ENCODE measurements around the gene ARFGAP3. TPM values are rescaled to one million over a fixed set of nuclear protein-coding genes. Genes with fewer than 3 reads are reported as not detected.

The ARFGAP3 gene
- total RNA-seq, 2 donors from 2014 or later: 20.5 to 36.9 TPM

DNA sequence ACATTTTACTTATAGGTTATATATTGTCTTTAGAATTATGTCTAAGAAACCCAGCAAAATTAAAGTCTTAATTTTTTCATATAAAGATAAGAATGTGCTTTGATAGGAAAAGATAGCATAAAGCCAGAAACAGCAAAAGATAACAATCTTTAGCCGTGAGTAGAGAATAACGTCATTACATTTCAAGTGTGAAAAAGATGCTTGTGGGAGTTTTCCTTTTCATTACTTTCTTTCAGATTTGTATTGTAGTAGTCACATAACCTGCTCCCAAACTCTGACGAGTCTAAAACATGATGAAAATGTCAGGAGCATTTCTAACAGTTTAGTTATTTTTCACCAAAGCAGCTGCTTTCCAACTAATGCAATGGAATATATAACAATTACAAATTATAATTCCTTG, 31.3 kb downstream of the ARFGAP3 start:
- no peak for DNase-seq
- TF ChIP-seq, protein P1, sequence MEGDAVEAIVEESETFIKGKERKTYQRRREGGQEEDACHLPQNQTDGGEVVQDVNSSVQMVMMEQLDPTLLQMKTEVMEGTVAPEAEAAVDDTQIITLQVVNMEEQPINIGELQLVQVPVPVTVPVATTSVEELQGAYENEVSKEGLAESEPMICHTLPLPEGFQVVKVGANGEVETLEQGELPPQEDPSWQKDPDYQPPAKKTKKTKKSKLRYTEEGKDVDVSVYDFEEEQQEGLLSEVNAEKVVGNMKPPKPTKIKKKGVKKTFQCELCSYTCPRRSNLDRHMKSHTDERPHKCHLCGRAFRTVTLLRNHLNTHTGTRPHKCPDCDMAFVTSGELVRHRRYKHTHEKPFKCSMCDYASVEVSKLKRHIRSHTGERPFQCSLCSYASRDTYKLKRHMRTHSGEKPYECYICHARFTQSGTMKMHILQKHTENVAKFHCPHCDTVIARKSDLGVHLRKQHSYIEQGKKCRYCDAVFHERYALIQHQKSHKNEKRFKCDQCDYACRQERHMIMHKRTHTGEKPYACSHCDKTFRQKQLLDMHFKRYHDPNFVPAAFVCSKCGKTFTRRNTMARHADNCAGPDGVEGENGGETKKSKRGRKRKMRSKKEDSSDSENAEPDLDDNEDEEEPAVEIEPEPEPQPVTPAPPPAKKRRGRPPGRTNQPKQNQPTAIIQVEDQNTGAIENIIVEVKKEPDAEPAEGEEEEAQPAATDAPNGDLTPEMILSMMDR (conservative IDR thresholded peaks at IDR 0.05): no peak
- Mint-ChIP-seq H3K9me3 (peaks cover 9% of the 10 kb centered on the region), H3K4me3 (no peak overlapping the region), H3K27ac (no peak overlapping the region), H3K36me3 (ENCODE audit: low read depth) (peaks cover 41% of the 10 kb centered on the region), H3K4me1 (no peaks in the 10 kb centered on the region), H3K27me3 (ENCODE audit: insufficient read depth) (no peaks in the 10 kb centered on the region)
- Histone ChIP-seq H3K4me1 (ENCODE audit: control insufficient read depth, insufficient read depth, low read length) (no peaks in the 10 kb centered on the region), H3K4me3 (ENCODE audit: low read length) (no peak overlapping the region), H3K36me3 (ENCODE audit: control insufficient read depth, insufficient read depth, low read length) (peaks cover 77% of the 10 kb centered on the region), H3K9me3 (ENCODE audit: control insufficient read depth, low read length) (peaks cover 16% of the 10 kb centered on the region), H3K27ac (ENCODE audit: low read depth, low read length) (no peak overlapping the region), H3K9ac (ENCODE audit: extremely low read depth, low read length, poor library complexity, severe bottlenecking) (no peak overlapping the region), H3K27me3 (ENCODE audit: control insufficient read depth, insufficient read depth, low read length, poor library complexity, severe bottlenecking) (no peaks in the 10 kb centered on the region)
- 94 to 100% methylated on average over 2 to 3 of the region's 3 CpGs for WGBS, 2 experiments (ENCODE audit: insufficient coverage in 1 of 2, insufficient read length in 1 of 2)

DNA sequence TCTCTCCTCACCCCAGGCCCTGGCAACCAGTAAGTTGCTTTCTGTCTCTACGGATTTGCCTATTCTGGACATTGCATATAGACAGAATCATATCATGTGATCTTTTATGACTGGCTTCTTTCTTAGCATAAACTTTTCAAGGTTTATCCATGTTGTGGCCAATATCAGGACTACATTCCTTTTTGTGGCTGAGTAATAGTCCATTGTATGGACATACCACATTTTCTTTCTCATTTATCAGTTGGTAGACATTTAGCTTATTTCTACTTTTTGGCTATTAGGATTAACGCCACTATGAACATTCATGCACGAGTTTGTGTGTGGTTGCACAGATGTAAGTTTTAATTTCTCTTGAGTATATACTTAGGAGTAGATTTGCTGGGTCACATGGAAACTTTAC, 35.7 kb downstream of the ARFGAP3 start:
- TF ChIP-seq, protein P1 (conservative IDR thresholded peaks at IDR 0.05): no peak
- Histone ChIP-seq H3K9ac (ENCODE audit: extremely low read depth, low read length, poor library complexity, severe bottlenecking) (no peak overlapping the region), H3K36me3 (ENCODE audit: control insufficient read depth, insufficient read depth, low read length) (peaks cover 64% of the 10 kb centered on the region), H3K27me3 (ENCODE audit: control insufficient read depth, insufficient read depth, low read length, poor library complexity, severe bottlenecking) (no peaks in the 10 kb centered on the region), H3K4me3 (ENCODE audit: low read length) (no peak overlapping the region), H3K9me3 (ENCODE audit: control insufficient read depth, low read length) (peaks cover 16% of the 10 kb centered on the region), H3K27ac (ENCODE audit: low read depth, low read length) (no peak overlapping the region), H3K4me1 (ENCODE audit: control insufficient read depth, insufficient read depth, low read length) (no peaks in the 10 kb centered on the region)
- no peaks in the 10 kb centered on the region for H3K27me3 Mint-ChIP-seq (ENCODE audit: insufficient read depth)
- peaks cover 9% of the 10 kb centered on the region for H3K9me3 Mint-ChIP-seq
- no peak for DNase-seq
- H3K4me1 Mint-ChIP-seq: no peaks in the 10 kb centered on the region
- WGBS, 2 experiments (ENCODE audit: insufficient coverage in 1 of 2, insufficient read length in 1 of 2): 94 to 100% methylated on average over 1 to 3 of the region's 3 CpGs
- no peak overlapping the region for H3K4me3 Mint-ChIP-seq
- peaks cover 30% of the 10 kb centered on the region for H3K36me3 Mint-ChIP-seq (ENCODE audit: low read depth)
- no peak overlapping the region for H3K27ac Mint-ChIP-seq

DNA sequence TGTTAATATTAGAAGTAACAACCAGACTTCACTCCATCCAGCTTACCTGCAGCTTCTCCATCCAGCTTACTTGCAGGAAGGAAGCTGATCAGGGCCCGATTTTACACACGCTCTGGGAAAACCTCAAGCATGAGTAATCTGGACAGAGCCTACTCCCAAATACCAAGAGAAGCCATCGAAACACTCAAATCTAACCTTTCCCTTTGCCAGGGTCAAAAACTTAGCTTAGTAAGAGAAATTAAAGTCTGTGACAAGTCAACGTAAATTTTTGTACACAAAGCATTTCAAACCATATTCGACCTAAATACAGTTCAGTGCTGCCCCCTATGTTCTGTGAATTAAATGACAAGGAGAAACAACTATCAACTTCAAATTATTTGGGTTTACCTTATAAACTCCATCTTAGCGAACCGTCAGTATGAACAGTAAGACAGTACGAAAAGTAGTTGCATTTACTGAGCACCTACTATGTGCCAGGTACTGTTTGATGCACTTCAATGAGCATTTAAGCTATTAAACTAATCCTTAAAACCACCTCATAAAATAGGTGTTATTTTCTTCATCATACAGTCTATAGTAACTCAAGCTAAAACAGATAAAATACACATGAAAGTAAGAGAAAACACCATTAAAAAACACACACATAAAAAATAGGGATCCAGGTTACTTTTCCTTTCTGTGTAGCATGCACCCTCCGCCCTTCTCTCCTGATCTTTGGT, 36.9 kb downstream of the ARFGAP3 start:
- peaks cover 16% of the 10 kb centered on the region for H3K9me3 ChIP-seq (ENCODE audit: control insufficient read depth, low read length)
- H3K4me3 ChIP-seq (ENCODE audit: low read length): no peak overlapping the region
- Mint-ChIP-seq H3K4me1 (no peaks in the 10 kb centered on the region), H3K27me3 (ENCODE audit: insufficient read depth) (no peaks in the 10 kb centered on the region), H3K9me3 (peaks cover 9% of the 10 kb centered on the region), H3K4me3 (no peak overlapping the region), H3K27ac (no peak overlapping the region), H3K36me3 (ENCODE audit: low read depth) (peaks cover 30% of the 10 kb centered on the region)
- DNase-seq: no peak
- no peaks in the 10 kb centered on the region for H3K27me3 ChIP-seq (ENCODE audit: control insufficient read depth, insufficient read depth, low read length, poor library complexity, severe bottlenecking)
- H3K4me1 ChIP-seq (ENCODE audit: control insufficient read depth, insufficient read depth, low read length): no peaks in the 10 kb centered on the region
- peaks cover 65% of the 10 kb centered on the region for H3K36me3 ChIP-seq (ENCODE audit: control insufficient read depth, insufficient read depth, low read length)
- H3K9ac ChIP-seq (ENCODE audit: extremely low read depth, low read length, poor library complexity, severe bottlenecking): no peak overlapping the region
- H3K27ac ChIP-seq (ENCODE audit: low read depth, low read length): no peak overlapping the region
- WGBS, 2 experiments (ENCODE audit: insufficient coverage in 1 of 2, insufficient read length in 1 of 2): 82 to 85% methylated on average over 7 to 9 of the region's 9 CpGs
- TF ChIP-seq, protein P1 (conservative IDR thresholded peaks at IDR 0.05): peak; percentile 71

Data from endodermal cell (in vitro differentiated cells).